Effector memory CD4-positive, alpha-beta T cell (primary cell): ENCODE results near the gene ATP1B2.

Experiments
- DNase-seq, 3 donors: peaks; one replicate each; pipeline ENCODE4 v3.0.0-alpha.2; 2020
- H3K27ac ChIP-seq: 2 replicates; pipeline ENCODE4 v1.7.0; 2013; ENCODE audit warnings: mild to moderate bottlenecking, low read length, moderate library complexity; ENCODE audit not compliant: insufficient read depth, poor library complexity, severe bottlenecking
- H3K27me3 ChIP-seq: replicated peaks from 2 replicates; pipeline ENCODE4 v1.7.0; 2013; ENCODE audit warnings: mild to moderate bottlenecking, low read length; ENCODE audit not compliant: insufficient read depth, control insufficient read depth, poor library complexity, severe bottlenecking
- H3K36me3 ChIP-seq: 2 replicates; pipeline ENCODE4 v1.7.0; 2013; ENCODE audit warnings: mild to moderate bottlenecking, low read length, moderate library complexity; ENCODE audit not compliant: control insufficient read depth, insufficient read depth
- H3K4me1 ChIP-seq: 2 replicates; pipeline ENCODE4 v1.7.0; 2013; ENCODE audit warnings: low read length, mild to moderate bottlenecking; ENCODE audit not compliant: control insufficient read depth, insufficient read depth, poor library complexity, severe bottlenecking
- H3K4me3 ChIP-seq: 2 replicates; pipeline ENCODE4 v1.7.0; 2013; ENCODE audit warnings: low read length, low read depth, mild to moderate bottlenecking; ENCODE audit not compliant: insufficient read depth, poor library complexity, severe bottlenecking
- H3K9me3 ChIP-seq: 2 replicates; pipeline ENCODE4 v1.7.0; 2013; ENCODE audit warnings: mild to moderate bottlenecking, low read length, moderate library complexity; ENCODE audit not compliant: control insufficient read depth

ATP1B2 gene

DNA sequence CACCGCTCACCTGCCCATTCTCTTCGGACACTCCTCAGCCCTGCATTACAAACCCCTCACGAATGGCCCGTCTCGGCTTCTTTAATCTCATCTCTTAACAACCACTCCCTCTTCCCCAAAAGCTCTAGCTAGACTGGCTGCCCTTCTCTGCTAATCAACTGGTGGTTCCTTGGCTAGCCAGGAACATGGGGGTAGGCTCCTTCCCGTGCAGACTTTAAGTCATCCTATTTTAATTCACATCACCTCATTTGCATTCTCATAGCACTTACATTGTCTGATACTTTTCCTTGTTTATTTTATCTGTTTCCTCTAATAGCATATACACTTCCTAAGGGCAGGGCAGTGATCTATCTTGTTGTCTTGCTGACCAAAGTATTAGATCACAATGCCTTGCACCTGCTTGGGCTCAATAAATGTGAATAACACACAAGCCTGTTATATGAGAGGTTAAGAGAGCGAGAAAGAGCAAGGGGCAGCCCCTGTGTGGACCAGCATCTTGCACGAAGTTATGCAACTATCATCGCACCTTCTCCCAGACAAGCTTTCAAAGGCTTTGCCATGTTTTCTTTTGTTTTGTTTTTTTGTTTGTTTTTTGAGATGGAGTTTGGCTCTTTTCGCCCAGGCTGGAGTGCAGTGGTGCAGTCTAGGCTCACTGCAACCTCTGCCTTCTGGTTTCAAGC lies 26.8 kb downstream of the ATP1B2 start:
- Histone ChIP-seq H3K9me3 (no peaks in the 10 kb centered on the region), H3K36me3 (peaks cover 31% of the 10 kb centered on the region), H3K4me1 (no peaks in the 10 kb centered on the region), H3K4me3 (no peak overlapping the region), H3K27me3 (no peaks in the 10 kb centered on the region), H3K27ac (no peak overlapping the region)
- DNase-seq, result no peak

DNA sequence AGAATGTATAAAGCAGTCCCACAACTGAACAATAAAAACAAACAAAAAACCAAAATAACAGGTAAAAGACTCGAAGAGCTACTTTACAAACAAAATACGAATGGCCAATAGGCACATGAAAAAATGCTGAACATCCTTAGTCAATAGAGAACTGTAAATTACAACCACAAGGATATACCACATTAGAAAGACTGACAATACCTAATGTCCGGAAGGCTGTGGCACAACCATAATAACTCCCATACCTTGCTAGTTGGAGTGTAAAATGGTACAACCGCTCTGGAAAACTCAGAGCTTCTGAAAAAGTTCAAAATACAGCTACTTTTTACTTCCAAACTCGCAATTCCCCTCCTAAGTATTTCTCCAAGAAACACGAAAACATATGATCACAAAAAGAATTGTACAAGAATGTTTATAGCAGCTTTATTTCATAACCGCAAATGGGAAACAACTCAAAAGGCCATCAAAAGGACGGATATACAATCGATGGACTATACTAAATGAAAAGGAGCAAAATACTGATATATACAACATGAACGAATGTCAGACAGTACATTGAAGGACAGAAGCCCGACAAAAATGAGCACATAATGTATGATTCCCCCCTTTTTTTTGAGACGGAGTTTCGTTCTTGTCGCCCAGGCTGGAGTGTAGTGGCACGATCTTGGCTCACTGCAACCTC lies 34.3 kb downstream of the ATP1B2 start:
- Histone ChIP-seq H3K36me3 (no peaks in the 10 kb centered on the region), H3K9me3 (no peaks in the 10 kb centered on the region), H3K4me3 (peak overlapping the region; percentile 97), H3K27me3 (no peaks in the 10 kb centered on the region), H3K27ac (peak overlapping the region; percentile 98), H3K4me1 (peaks cover 29% of the 10 kb centered on the region)
- no peak for DNase-seq

DNA sequence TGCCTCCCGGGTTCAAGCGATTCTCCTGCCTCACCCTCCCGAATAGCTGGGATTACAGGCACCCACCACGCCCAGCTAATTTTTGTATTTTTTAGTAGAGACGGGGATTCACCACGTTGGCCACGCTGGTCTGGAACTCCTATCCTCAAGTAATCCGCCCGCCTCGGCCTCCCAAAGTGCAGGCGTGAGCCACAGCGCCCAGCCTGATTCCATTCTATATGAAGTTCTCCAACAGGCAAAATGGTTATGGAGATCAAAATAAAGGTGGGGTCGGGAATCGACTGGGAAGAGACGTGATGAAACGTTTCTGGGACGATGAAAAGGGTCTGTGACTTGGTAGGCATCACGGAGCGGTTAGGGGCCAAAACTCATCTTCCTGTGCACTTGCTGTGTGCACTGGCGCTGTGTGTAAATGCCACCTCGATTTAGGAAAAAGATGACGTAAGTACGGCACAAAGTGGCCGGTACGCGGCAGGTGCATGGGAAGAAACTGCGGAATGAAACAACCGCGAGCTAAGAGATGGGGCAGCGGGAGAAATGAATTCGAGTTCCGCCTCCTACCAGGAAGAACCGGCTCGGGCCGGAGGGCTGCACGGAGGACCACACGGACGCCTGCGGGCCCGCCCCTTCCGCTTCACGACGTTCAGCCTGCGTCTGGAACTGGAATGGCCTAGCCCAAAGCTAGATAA lies 35.0 kb downstream of the ATP1B2 start:
- Histone ChIP-seq H3K4me1 (peaks cover 29% of the 10 kb centered on the region), H3K36me3 (no peaks in the 10 kb centered on the region), H3K27me3 (no peaks in the 10 kb centered on the region), H3K27ac (peak overlapping the region; percentile 98), H3K9me3 (no peaks in the 10 kb centered on the region), H3K4me3 (peak overlapping the region; percentile 97)
- peak; percentile 76 to 87 (median 82) for DNase-seq

DNA sequence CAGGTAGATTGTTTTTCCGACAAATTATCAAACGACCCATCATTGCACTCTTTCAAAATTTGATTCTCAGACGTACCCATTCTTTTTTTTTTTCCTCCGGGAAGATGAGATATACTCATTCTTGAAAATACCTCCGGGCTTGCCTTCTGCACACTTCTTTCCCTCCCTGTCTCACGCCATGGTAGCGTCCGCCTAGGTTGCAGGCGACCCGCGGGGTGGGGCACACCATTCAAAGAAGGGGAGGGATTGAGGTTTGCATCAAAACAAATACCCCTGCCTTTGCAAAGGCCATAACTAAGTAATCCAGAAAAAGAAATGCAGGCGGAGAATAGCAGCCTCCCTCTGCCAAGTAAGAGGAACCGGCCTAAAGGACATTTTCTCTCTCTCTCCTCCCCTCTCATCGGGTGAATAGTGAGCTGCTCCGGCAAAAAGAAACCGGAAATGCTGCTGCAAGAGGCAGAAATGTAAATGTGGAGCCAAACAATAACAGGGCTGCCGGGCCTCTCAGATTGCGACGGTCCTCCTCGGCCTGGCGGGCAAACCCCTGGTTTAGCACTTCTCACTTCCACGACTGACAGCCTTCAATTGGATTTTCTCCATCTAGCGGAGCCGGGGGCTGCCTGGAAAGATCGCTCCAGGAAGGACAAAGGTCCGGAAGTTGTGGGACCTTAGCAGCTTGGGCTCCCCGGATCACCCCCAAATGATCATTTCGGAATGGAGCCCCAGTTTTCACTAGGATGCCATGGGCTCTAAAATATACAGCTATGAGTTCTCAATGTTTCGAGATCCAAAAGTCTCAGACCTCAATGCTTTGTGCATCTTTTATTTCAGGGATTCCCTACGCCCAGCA lies 35.7 kb downstream of the ATP1B2 start:
- Histone ChIP-seq H3K27ac (peak overlapping the region; percentile 98), H3K36me3 (no peaks in the 10 kb centered on the region), H3K4me1 (peaks cover 29% of the 10 kb centered on the region), H3K27me3 (no peaks in the 10 kb centered on the region), H3K4me3 (peak overlapping the region; percentile 97), H3K9me3 (no peaks in the 10 kb centered on the region)
- peak; percentile 50 to 73 (median 71) for DNase-seq

DNA sequence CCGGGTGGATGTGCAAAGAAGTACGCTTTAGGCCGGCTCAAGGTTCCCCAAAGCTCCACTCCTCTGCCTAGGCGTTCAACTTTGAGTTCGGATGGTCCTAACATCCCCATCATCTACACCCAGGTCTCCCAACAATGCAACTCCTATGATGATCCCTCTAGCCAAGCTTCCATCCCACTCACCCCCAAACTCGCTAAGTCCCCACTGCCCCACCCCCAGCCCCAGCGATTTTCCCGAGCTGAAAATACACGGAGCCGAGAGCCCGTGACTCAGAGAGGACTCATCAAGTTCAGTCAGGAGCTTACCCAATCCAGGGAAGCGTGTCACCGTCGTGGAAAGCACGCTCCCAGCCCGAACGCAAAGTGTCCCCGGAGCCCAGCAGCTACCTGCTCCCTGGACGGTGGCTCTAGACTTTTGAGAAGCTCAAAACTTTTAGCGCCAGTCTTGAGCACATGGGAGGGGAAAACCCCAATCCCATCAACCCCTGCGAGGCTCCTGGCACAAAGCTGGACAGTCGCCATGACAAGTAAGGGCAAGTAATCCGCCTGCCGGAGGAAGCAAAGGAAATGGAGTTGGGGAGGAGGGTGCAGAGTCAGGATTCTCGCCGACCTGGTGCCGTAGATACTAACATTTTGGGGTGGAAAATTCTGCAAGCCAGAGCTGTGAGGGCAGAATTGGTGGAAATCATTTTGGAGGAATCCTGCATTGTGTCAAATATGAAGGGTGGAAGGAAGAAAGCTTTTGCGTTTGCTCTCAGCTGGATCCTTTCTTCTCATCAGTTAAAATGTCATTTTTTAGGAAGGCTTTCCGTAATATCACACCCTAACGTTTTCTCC lies 36.6 kb downstream of the ATP1B2 start, which contains the start of gene TP53:
TSS of gene TP53 (minus strand) at position 419 of the 836 bp plus-strand sequence. CDS start 10,896 bp downstream, outside the sequence.
- peak; percentile 75 to 87 (median 84) for DNase-seq
- Histone ChIP-seq H3K27ac (peak within 1 kb of the TSS; percentile 98), H3K4me1 (peaks cover 29% of the 10 kb centered on the region), H3K36me3 (no peaks in the 10 kb centered on the region), H3K9me3 (no peaks in the 10 kb centered on the region), H3K27me3 (no peaks in the 10 kb centered on the region), H3K4me3 (peak within 1 kb of the TSS; percentile 97)

DNA sequence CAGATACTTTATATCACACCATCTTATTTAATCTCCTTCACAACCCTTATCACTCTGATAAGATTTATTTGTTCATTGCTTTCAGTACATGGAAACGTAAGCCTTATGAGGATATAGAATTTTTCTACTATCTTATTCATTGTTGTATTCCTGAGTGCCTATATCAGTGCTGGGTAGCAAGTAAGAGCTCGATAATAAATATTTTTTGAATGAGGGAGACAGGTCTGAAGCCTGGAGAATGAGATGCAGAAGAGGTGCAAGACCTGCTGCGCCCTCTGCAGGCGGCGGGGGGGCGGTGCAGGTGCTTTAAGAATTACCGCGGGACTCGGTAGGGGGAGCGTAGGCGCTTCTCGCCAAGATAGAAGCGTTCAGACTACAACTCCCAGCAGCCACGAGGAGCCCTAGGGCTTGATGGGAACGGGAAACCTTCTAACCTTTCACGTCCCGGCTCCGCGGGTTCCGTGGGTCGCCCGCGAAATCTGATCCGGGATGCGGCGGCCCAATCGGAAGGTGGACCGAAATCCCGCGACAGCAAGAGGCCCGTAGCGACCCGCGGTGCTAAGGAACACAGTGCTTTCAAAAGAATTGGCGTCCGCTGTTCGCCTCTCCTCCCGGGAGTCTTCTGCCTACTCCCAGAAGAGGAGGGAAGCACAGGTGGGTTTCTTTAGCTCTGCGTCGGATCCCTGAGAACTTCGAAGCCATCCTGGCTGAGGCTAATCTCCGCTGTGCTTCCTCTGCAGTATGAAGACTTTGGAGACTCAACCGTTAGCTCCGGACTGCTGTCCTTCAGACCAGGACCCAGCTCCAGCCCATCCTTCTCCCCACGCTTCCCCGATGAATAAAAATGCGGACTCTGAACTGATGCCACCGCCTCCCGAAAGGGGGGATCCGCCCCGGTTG lies 37.4 kb downstream of the ATP1B2 start, which contains the start of gene WRAP53:
TSS of gene WRAP53 (plus strand) at position 570 of the 900 bp plus-strand sequence. CDS start at position 742, 172 bp downstream.
- no peaks in the 10 kb centered on the region for H3K27me3 ChIP-seq
- no peaks in the 10 kb centered on the region for H3K9me3 ChIP-seq
- peak within 1 kb of the TSS; percentile 97 for H3K4me3 ChIP-seq
- H3K4me1 ChIP-seq, result peaks cover 29% of the 10 kb centered on the region
- H3K36me3 ChIP-seq, result no peaks in the 10 kb centered on the region
- peak; percentile 87 to 92 (median 92) for DNase-seq
- H3K27ac ChIP-seq, result peak within 1 kb of the TSS; percentile 98

DNA sequence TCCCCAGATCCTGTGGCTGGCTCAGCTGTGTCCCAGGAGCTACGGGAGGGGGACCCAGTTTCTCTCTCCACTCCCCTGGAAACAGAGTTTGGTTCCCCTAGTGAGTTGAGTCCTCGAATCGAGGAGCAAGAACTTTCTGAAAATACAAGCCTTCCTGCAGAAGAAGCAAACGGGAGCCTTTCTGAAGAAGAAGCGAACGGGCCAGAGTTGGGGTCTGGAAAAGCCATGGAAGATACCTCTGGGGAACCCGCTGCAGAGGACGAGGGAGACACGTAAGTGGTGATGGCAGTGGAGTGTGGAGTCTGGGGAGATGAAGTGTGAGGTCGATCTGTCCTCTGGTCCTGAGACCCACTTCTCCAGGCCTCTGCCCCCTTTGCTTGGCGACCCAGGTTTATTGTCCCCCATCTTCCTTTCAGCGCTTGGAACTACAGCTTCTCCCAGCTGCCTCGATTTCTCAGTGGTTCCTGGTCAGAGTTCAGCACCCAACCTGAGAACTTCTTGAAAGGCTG lies 38.1 kb downstream of the ATP1B2 start:
- Histone ChIP-seq H3K27ac (peak overlapping the region; percentile 67), H3K4me1 (peaks cover 27% of the 10 kb centered on the region), H3K4me3 (peak overlapping the region; percentile 97), H3K36me3 (no peaks in the 10 kb centered on the region), H3K9me3 (no peaks in the 10 kb centered on the region), H3K27me3 (no peaks in the 10 kb centered on the region)
- no peak for DNase-seq

DNA sequence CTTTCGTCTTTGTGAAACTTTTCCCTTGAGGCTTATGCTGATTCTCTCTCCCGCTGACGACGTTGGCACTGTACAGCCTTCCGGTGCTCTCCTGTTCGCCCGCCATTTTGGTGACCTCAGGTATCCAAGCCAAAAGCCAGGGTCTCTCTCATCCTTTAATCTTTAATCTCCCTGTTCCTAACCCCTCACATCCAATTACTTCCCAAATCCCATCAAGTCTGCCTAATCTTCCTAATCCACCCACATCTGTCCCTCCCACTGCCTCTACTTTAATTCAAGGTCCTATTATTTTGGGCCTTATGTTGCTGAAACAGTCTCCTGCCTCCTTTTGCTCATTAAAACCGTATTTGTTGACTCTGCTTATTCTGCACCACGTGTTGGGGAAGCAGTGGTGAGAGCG lies 44.9 kb downstream of the ATP1B2 start:
- H3K4me3 ChIP-seq, result no peak overlapping the region
- H3K27me3 ChIP-seq, result no peaks in the 10 kb centered on the region
- no peaks in the 10 kb centered on the region for H3K4me1 ChIP-seq
- no peak overlapping the region for H3K27ac ChIP-seq
- H3K9me3 ChIP-seq, result no peaks in the 10 kb centered on the region
- H3K36me3 ChIP-seq, result peaks cover 7% of the 10 kb centered on the region
- DNase-seq, result no peak
